Measurements from ENCODE around the gene SLMAP. TPM values are rescaled to one million over a fixed set of nuclear protein-coding genes. Genes with fewer than 3 reads are reported as not detected.
A peak's percentile ranks its signal among the peaks of the same experiment; 100 is the strongest.
"Not testable (repeated sequence)": the region's sequence is repeated elsewhere in the genome, so short reads cannot be mapped to it uniquely, and the experiment has no call there.

The SLMAP gene
- total RNA-seq, 2 donors from 2014 or later: 76.3 to 131 TPM

- Histone ChIP-seq H3K4me1 (replicated peaks) (no peaks in the 10 kb centered on the region), H3K4me3 (no peak overlapping the region), H3K27me3 (replicated peaks; ENCODE audit: insufficient read depth) (no peaks in the 10 kb centered on the region), H3K27ac (no peak overlapping the region), H3K36me3 (no peaks in the 10 kb centered on the region), H3K9me3 (no peaks in the 10 kb centered on the region)
- TF ChIP-seq POLR2A (IDR thresholded peaks at IDR 0.05): no peak
- intact Hi-C loops (cut with DNase I): loop anchor here (5.0 to 10.0 kb wide), 2 partner anchors 134 to 311 kb away; no protein-coding TSS in a partner anchor
- WGBS: 58% methylated on average over 2 of the region's 2 CpGs
- no peak for DNase-seq (ENCODE audit: low spot score)
These were observed 107.3 kb downstream of the SLMAP start for GRCh38 chr3:57863380-57863779.

DNA sequence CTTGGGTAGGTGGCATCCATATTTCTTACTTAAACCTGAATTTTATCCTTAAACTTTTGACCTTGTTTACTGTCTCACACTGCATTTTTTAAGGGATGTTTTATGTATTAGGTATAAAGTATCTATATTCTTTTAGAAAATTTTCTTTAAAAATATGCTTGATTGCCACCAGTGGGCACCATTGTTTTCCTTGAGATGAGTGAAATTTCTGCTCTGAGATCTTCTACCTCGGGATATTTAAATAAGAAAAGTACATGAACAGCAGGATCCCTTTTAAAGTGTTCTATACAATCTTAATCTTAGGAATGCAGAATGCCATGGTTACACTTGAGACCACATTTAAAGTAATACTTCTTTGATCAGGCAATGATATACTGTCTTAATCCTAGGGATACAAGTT lies 108.7 kb downstream of the SLMAP start:
- Histone ChIP-seq H3K36me3 (no peaks in the 10 kb centered on the region), H3K4me1 (replicated peaks) (no peaks in the 10 kb centered on the region), H3K9me3 (no peaks in the 10 kb centered on the region), H3K4me3 (no peak overlapping the region), H3K27me3 (replicated peaks; ENCODE audit: insufficient read depth) (no peaks in the 10 kb centered on the region), H3K27ac (no peak overlapping the region)
- no peak for DNase-seq (ENCODE audit: low spot score)
- WGBS: 3% methylated on average over 1 of the region's 1 CpG
- intact Hi-C loops (cut with DNase I): loop anchor here (5.0 to 10.0 kb wide), 2 partner anchors 132 to 310 kb away; no protein-coding TSS in a partner anchor
- TF ChIP-seq POLR2A (IDR thresholded peaks at IDR 0.05): no peak
- TF ChIP-seq POLR2AphosphoS5 (IDR thresholded peaks at IDR 0.05): peak; percentile 14
- peak; percentile 28 to 75 (median 56) for TF ChIP-seq CTCF (IDR thresholded peaks at IDR 0.05)

GRCh38 chr3:57869110-57869509 lies 113.0 kb downstream of the SLMAP start:
- not testable (repeated sequence) for DNase-seq (ENCODE audit: low spot score); H3K27me3 ChIP-seq (replicated peaks; ENCODE audit: insufficient read depth); H3K4me1 ChIP-seq (replicated peaks); H3K36me3 ChIP-seq; H3K9me3 ChIP-seq; H3K27ac ChIP-seq; H3K4me3 ChIP-seq
- WGBS: 100% methylated on average over 1 of the region's 1 CpG
- intact Hi-C loops (cut with DNase I): loop anchor here (10.0 kb wide), 1 partner anchor 306 kb away; no protein-coding TSS in a partner anchor

- H3K27ac ChIP-seq: no peak overlapping the region
- H3K4me1 ChIP-seq (replicated peaks): no peaks in the 10 kb centered on the region
- H3K4me3 ChIP-seq: no peak overlapping the region
- no peaks in the 10 kb centered on the region for H3K27me3 ChIP-seq (replicated peaks; ENCODE audit: insufficient read depth)
- H3K9me3 ChIP-seq: no peaks in the 10 kb centered on the region
- WGBS: 79% methylated on average over 4 of the region's 4 CpGs
- TF ChIP-seq POLR2AphosphoS5 (IDR thresholded peaks at IDR 0.05): no peak
- TF ChIP-seq POLR2A (IDR thresholded peaks at IDR 0.05): no peak
- TF ChIP-seq CTCF (IDR thresholded peaks at IDR 0.05): no peak
- H3K36me3 ChIP-seq: no peaks in the 10 kb centered on the region
- no peak for DNase-seq (ENCODE audit: low spot score)
- intact Hi-C loops (cut with DNase I): no loop called here
These were observed 116.5 kb downstream of the SLMAP start for GRCh38 chr3:57872606-57873005.

GRCh38 chr3:57876632-57877031 lies 120.5 kb downstream of the SLMAP start:
- Histone ChIP-seq H3K9me3 (no peaks in the 10 kb centered on the region), H3K4me3 (no peak overlapping the region), H3K27me3 (replicated peaks; ENCODE audit: insufficient read depth) (no peaks in the 10 kb centered on the region), H3K27ac (peak overlapping the region in 1 of 2 donors; percentile 10), H3K4me1 (replicated peaks) (no peaks in the 10 kb centered on the region), H3K36me3 (no peaks in the 10 kb centered on the region)
- TF ChIP-seq CTCF (IDR thresholded peaks at IDR 0.05) (no peak), POLR2A (IDR thresholded peaks at IDR 0.05) (no peak), POLR2AphosphoS5 (IDR thresholded peaks at IDR 0.05) (no peak)
- intact Hi-C loops (cut with DNase I): no loop called here
- WGBS: 75% methylated on average over 3 of the region's 3 CpGs
- DNase-seq (ENCODE audit: low spot score): no peak

- H3K27me3 ChIP-seq (replicated peaks; ENCODE audit: insufficient read depth): no peaks in the 10 kb centered on the region
- intact Hi-C loops (cut with DNase I): no loop called here
- no peaks in the 10 kb centered on the region for H3K4me1 ChIP-seq (replicated peaks)
- WGBS: 67% methylated on average over 2 of the region's 2 CpGs
- H3K36me3 ChIP-seq: no peaks in the 10 kb centered on the region
- TF ChIP-seq POLR2AphosphoS5 (IDR thresholded peaks at IDR 0.05) (no peak), POLR2A (IDR thresholded peaks at IDR 0.05) (no peak), CTCF (IDR thresholded peaks at IDR 0.05) (no peak)
- H3K9me3 ChIP-seq: no peaks in the 10 kb centered on the region
- DNase-seq (ENCODE audit: low spot score): no peak
- H3K4me3 ChIP-seq: no peak overlapping the region
- peak overlapping the region in 1 of 2 donors; percentile 10 for H3K27ac ChIP-seq
These were observed 121.0 kb downstream of the SLMAP start for GRCh38 chr3:57877116-57877515.

GRCh38 chr3:57884436-57884835 lies 128.3 kb downstream of the SLMAP start:
- H3K27me3 ChIP-seq (replicated peaks; ENCODE audit: insufficient read depth); H3K36me3 ChIP-seq; intact Hi-C loops (cut with DNase I); H3K27ac ChIP-seq; H3K9me3 ChIP-seq; H3K4me3 ChIP-seq; H3K4me1 ChIP-seq (replicated peaks); DNase-seq (ENCODE audit: low spot score): not testable (repeated sequence)
- 98% methylated on average over 5 of the region's 5 CpGs for WGBS

Data from prostate gland (tissue), 2 donors.